Loucy (cell line): ENCODE data around the gene FAM131C.

Experiments
- CTCF ChIP-seq: fragments of 200-600 bp; sonication (generic); conservative IDR thresholded peaks from 2 replicates; pipeline ENCODE4 v1.5.1; 2014; ENCODE audit warnings: mild to moderate bottlenecking, antibody characterized with exemption, low read length
- EZH2phosphoT487 ChIP-seq: fragments of 200-600 bp; IDR thresholded peaks from 2 replicates; pipeline ENCODE4 v1.6.1; 2018; ENCODE audit warnings: antibody characterized with exemption, mild to moderate bottlenecking, moderate library complexity, borderline replicate concordance

- TF ChIP-seq CTCF (no peak), EZH2phosphoT487 (no peak)
Observed at GRCh38 chr1:16088351-16088911, 15.0 kb upstream of the FAM131C start.
